Dermis microvascular lymphatic vessel endothelial cell (primary cell): ENCODE data around the gene PIP4K2A. TPM values are rescaled to one million over a fixed set of nuclear protein-coding genes. Genes with fewer than 3 reads are reported as not detected.

ENCODE experiments used
- DNase-seq, 2 donors: peaks; one replicate each; pipeline versions ENCODE4 v3.0.0 to v3.0.0-alpha.2; 2010; ENCODE audit warnings: low read depth in 2 of 2
- total RNA-seq: library from RNA; depleted of rRNA; stranded (reverse); fragments of >200 nt; gene quantifications from 2 replicates; pipeline ENCODE4 v1.2.1, GENCODE V29; 2014

PIP4K2A gene
- total RNA-seq, 1 donor from 2014 or later, result 27.0 TPM

DNA sequence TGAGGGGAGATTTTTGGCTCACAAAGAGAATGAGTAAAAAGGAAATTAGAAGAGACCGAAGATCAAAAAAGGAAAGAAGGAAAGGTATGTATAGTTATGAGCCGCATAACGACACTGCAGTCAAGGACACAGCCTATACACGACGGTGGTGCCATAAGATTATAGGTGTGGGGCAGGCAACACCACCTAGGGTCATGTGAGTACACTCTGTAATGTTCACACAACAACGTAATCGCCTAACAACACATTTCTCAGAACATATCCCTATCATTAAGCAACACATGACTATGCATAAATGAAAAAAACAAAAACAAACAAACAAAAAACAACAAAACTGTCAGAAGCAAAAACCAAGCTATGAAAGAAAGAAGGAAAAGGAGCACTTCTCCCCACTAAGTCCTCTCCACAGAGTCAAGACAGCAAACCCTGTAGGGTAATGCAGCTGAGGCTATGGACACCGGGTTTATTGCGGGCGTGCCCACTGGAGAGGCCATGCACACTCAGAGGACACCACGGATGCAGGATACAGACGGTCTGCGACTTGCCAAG, 45.1 kb downstream of the PIP4K2A start:
- no peak for DNase-seq

DNA sequence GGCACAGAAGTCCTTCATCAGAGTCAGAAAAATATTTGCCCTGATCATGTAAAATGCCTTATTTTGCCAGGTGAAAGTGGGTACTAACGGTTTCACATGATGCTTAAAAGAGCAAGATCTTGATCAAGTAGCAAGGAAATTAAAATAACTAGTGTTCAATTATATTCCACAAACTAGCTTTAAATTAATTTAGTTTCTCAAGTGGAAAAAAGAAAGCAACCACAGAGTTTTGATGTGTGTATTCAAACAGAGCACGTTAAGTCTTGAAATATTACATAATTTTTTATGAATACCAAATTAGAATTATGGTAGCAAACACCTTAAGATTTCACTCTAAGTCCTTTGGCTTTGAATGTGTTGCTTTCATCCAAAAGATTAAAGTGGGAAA, 47.3 kb downstream of the PIP4K2A start:
- DNase-seq, result no peak

DNA sequence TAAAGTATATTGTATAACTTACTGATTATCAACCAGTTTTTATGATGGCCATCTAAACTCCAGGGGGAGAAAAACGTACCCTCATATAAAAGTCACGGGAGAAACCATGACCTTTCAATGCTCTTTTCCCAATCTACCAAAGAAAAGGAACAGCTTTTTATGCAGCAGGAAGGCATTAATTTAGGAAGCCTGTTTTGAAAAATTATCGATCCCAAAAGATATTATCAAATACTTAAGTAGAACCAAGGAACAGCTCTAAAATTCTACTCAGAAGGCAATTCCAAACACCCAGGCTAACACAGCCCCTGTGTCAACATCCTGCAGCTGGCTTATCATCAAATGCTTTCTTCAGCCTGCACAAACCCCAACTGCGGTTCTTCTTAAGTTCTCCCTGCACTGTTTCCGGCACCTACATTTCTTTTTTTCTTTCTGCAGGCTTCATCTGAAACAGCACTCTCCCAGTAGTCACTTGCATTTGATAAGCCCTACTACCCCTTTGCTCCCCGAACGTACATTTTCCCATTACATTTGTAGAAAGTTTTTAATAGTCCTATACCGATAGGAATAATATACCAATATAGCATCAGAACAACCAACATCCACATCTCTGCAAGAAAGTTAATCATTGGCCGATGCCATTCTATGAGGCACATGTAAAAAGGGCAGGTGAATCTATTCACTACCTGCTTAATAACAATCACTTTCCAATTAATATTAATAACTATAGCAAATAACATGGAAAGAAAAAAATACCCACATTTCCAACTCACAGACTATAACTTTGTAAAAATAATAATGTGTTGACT, 47.9 kb downstream of the PIP4K2A start:
- DNase-seq, result no peak

DNA sequence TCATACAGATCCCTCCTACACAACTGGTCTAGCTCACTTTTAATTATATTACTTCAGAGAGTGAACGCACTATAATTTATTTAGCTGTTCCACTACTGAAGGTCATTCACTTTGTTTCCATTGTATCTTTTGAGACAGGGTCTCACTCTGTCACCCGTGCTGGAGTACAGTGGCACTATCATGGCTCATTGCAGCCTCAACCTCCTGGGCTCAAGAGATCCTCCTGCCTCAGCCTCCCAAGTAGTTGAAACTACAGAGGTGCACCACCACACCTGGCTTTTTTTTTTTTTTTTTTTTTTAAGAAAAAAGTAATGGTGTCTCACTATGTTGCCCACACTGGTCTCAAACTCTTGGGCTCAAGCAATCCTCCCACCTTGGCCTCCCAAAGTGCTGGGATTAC, 49.0 kb downstream of the PIP4K2A start:
- DNase-seq, result no peak

DNA sequence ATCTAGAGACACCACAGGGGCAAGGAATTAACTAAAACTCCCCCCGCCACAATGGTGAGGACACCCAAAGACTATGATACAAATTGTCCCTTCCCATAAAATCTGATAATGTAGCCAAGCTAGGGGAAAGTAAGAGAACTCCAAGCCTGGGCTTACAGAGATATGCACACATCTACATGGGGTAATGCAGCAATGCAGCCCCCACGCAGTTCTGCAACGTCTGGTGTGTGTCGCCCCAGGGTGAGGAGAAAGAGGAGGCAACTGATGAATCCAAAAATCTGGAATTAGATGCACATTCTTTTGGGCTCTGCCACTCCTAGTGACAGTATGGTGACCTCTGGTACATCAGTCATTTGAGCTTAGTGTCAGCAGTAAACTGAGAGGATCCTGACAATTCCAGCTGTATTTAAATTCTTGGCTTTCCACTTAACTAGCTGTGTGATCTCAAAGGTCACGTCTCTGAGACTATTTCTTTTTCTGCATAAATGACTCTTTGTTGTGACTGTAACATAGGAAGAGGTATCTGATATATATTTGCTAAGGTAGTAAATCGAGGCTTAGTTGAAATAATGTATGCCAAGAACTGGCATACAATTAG, 51.5 kb downstream of the PIP4K2A start:
- DNase-seq, result no peak

DNA sequence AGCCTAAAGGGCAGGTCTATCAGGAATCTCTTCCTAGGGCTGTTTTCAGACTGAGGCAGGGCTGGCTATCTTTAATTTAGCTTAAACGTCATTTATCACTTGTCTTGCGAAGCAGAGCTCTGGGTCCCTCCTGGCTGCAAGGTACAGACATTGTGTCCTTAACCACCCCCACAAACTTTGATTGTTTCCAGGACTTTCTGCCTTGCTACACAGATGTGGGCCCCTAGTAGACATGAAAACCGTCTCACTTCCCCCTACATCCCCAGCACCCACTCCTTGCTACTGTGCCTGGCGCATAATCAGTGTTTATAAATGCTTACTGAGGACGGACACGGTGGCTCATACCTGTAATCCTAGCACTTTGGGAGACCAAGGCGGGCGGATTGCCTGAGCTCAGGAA, 54.5 kb downstream of the PIP4K2A start:
- no peak for DNase-seq

DNA sequence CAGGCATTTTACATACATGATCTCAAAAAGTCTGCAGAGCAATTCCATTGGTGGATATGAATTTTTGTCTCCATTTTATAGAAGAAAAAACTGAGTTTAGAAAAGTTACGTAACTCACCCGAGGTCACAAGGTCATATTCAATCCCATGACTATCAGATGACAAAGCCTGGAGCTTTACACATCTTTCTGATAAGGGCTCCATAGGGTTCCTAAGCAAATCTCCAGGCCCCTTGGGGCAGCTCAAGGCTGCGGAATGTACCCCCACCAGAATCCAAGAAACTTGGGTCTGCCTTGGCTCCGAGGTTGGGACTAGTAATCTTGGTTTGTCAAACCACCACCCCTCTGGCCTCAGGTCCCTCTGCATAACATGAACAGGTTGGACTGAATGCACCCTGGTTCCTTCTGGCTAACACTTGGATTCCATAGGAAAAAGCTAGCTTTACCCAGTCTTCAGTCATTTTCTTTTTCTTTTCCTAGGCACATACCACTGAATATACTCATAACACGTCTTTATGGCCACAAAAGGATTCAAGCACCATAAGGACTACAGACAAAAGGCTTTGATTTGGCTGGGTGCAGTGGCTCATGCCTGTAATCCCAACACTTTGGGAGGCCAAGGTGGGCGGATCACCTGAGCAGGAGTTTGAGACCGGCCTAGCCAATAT, 55.5 kb downstream of the PIP4K2A start:
- no peak for DNase-seq

DNA sequence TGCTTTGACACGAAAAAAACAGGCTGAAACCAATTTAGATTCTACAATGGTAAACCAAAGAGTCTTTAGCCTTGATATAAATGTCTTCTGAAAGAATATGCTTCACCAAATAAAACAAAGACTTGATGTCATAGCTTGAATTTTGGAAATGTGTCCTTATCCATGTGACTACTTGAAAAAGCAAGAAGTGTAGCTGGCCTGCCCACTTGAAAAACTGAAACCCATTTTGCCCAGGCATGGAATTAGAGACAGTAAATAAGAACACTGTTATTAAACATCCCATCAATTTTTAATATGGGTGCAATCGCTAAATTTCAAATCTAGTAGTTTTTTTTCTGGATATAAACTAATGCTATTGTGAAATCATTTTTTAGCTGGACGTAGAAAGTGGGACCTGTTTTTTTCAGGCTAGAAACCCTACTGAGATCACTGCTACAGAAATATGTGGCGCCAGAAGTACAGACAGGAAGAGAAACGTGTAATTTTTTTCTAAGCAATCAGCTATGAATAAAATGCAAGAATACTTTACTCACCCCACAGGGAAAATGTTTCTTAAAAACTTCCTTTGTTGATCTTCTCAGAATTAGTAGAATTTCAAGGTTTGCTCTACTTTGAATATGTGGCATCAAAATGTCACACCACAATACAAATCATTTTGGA, 56.7 kb downstream of the PIP4K2A start:
- DNase-seq, result no peak

DNA sequence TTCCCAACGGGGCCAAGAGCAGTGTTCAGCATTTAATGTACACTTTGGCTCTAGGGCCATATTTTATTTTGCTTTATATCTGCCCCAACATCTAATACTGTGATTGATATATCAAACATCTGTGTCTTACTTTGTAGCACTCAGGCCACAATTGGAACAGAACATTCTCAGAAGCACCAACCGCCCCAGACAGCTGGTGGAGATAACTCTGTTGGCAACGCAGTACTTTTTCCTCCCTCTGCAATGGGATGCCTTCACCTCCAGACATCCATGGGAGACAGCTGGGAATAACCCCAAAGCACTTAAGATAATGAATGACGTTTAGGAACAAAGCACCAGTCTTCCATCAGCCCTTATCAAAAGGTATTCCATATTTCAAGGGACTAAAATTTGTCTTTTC, 57.4 kb downstream of the PIP4K2A start:
- DNase-seq, result no peak

DNA sequence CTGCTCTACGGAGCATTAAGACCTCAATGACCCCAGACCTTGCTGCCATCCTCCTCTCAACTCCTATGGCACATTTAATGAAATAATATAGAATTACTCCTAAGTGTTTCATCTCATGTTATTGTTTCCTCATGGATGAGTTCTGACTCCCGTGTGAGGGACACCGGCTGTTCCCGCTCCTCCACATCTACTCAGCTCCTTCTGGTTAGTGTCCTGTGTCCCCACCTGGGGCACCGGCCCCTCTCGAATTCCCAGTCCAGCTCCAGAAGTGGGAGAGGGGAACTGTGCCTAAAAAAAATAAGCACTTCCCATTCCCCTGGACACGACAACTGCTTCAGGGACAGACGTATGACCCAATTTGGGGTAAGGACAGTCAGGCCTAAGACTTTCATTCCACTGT, 58.3 kb downstream of the PIP4K2A start:
- no peak for DNase-seq

DNA sequence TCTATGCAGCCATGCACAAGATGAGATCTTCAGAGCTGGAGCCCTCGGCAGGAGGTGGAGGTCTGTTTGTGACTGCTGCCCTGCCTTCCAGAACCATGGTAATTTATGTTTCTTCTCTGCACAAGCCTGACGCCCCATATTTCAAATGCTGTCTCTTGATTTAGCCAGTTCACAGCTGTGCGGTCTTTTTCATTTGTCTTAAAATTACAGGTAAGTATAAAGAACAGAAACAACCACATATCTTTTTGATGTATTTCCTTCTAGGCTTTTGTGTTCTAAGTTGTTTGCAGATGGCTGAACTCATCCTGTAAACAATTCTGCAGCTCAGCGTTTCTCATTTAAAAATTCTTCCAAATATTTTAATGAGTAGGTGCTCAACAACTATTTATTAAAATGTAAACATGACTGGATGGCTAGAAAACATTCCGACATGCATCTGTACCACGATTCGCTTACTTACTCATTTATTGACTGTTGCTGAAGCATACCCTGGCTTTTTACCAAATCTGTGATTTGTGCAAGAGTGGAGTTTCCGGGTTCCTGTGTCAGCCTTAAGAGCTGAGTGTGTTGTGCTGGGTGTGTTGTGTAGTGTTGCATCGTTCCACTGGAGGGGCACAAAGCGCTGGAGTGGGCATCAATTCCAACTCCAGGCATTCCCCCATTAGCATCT, 58.9 kb downstream of the PIP4K2A start:
- DNase-seq, result peak; percentile 41 to 56

DNA sequence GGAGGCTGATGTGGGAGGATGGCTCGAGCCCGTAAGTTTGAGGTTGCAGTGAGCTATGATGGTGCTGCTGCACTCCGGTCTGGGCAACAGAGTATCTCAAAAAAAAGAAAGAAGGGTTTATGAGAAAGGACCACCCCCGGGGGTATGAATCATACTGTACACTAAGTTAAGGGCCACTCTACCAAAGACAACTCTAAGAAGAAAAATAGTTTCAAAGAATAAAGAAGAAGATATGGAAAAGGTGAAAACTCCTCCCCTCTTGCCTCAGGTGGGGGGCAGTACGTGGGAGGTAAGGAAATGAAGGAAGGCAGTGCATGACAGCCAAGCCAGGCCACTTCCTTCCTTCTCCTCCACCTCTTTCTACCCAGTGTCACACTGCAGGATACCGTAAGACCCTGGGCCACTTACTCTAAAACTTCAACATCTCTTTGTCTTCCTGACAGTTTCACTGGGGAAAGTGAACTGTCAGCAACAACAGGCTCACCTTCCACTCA, 61.3 kb downstream of the PIP4K2A start:
- no peak for DNase-seq

DNA sequence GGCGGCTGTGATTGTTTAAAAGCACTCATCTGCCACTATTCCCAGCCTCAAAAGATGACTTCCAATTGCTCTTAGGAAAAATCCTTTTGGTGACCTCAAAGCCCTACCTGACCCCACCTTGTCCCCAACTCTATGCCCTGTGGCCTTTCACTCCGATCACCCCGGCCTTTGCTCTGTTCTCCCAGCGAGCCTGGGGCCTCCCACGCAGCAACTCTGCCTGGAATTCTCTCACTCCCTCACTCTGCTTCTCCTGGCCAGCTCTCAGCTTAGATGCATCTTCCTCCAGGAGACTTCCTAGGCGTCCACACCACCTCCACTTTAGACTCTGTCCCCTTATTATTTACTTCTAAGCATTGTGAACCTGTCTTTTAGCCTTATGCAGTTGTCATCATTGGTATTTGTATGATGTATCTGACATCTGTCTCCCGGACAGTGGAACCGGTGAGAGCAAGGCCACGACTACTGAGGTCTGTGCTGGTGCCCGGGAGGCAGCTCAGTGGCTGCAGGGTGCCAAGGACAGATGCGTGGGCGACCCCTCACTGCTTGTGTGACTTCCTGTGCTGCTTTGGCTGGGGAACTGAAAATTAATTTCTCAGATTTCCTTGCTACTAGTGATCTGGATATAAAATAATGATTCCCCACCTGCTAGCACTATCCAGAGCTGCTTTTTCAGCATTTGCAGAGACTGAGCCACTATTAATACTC, 63.0 kb downstream of the PIP4K2A start:
- no peak for DNase-seq

DNA sequence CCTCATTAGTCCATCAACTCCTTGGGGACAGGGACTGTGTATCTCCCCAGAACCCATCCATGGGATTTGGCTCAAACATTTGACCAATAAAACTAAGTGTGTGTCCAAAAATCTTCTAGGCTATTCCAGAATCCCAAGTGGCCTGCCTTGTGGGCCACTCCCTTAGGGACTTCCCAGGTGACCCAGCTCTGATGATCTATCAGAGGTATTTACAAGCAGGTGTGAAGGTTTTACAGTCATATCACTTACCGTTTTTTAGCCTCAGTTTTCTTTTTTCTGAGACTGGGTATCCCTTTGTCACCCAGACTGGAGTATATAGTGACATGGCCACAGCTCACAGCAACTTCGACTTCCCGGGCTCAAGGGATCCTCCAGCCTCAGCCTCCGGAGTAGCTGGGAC, 64.4 kb downstream of the PIP4K2A start:
- no peak for DNase-seq

DNA sequence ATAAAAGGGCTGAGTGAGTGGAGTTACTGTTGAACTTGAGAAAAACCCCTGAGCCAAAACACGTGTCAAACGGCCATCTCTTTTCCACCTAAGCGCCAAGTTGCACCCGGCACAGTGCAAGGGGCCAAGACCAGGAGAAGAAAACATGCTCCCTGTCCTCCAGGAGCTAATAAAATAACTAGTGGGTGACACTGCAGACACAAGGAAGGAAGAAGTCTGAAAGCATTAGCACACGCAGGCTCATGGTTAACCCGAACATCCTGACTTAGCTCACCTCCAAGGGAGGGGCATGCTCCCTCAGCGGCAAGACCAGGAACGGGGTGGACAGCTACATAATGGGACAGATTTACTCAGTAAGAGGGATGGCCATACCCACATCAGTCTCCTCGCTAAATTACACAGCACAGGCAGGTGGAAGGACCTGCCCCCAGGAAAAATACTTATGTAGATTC, 65.0 kb downstream of the PIP4K2A start:
- peak in 1 of 2 donors; percentile 45 for DNase-seq

DNA sequence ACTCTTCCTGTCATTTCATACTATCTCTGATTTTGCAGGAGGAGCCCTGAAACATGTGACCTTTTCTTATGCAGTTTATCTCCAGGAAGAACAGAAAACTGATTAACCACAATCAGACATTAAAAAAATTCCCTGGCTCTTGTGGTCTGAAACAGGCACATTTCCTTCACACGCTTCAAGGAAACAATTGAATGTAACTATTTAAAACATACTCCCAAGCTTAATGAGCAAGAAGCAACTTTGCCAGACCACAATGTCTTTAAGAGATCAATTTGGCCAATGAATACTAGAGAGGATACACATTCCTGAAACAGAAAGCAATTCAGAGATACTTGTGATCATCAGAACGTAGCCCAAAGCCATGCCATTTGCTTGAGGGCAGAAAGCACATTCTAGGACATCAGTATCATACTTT, 65.8 kb downstream of the PIP4K2A start:
- DNase-seq, result peak in 1 of 2 donors; percentile 46

DNA sequence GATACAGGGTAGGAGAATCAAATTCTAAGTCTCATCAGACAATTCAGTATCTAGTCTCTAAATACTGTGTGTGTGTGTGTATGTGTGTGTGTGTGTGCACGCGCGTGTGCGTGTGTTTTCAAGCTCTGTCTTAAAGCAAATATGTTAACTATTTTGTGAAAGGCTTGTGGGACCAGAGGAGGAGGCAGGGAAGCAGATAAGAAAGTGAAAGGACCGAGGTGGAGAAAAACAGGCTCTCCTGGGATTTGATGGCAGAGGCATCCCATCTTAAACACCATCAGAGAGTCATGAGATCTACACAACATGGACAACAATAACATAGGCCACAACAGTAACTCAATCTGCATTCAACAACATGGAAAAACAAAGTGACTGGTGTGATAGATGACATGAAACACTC, 67.1 kb downstream of the PIP4K2A start:
- DNase-seq, result no peak

DNA sequence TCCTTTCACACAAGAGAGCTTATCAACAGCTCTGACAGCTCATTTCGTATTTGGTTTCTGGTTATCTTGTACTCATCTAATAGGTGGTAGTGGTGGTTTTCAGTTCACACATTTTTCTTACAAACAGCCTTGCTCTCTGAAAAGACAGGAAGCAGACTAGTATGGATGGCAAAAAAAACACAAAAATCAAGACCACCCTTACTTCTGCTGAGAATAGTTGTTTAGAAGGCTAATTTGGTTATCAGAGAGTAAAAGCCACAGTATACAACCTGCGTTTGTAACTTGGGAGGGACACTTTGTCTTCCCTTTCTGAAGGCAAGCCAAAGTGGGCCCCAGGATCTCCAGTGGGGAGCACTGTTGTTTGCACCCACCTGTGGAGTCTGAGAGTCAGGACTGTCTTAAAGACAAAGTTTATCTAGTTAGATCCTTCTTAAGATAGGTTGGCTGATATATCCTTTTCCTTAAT, 68.0 kb downstream of the PIP4K2A start:
- no peak for DNase-seq

DNA sequence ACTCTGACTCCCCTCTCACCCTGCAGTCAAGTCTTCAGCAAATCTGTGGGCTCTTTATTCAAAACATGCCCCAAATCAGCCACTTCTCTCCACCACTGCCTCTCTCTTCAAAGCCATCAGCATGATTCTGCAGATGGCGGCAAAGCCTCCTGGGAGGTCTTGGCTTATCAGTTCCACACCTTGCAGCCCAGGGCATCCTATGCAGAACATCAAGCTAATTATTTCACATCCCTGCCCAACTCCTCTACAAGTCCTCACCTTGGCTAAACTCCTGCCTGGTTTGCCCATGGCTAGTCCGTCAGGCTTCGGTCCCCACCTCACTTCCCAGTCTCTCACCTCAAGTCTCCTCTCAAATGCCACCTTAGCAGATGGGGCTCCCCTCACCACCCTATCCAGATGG, 70.2 kb downstream of the PIP4K2A start:
- DNase-seq, result no peak

DNA sequence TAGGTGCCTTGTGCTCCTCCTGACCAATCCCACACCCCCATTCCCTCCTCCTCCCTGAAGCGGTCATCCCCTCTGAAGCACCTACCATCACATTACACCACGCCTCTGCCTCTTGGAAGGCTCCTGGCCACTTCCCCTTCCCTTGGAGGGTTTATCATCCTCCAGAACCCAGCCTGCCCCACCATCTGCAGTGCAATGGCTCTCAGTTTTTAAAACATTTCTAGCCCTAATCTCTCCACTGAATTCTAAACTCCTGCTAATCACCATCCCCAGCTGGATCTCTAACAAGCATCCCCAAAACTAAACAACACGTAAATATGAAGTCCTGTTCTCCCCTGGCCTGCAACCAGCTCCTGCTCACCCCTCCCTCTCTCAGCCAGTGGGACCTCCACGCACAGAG, 70.6 kb downstream of the PIP4K2A start:
- DNase-seq, result no peak
